NCI-H2196 treated with DMSO at 0.1 percent for 48 hours (cell line): ENCODE data around the gene PGM2.
"Not testable (repeated sequence)": the region's sequence is repeated elsewhere in the genome, so short reads cannot be mapped to it uniquely, and the experiment has no call there.

Experiments
- DNase-seq: peaks from one replicate; lab custom pipeline; 2025; ENCODE audit not compliant: unreplicated experiment; lab: John Stamatoyannopoulos, UW

The PGM2 gene

GRCh38 chr4:37826295-37827029 lies at the start of gene PGM2:
TSS of gene PGM2 (plus strand) at chr4:37826686. CDS start at chr4:37826733, 47 bp downstream.
- DNase-seq, result peak; percentile 59

GRCh38 chr4:37779896-37780295 lies 46.6 kb upstream of the PGM2 start:
- no peak for DNase-seq

- no peak for DNase-seq
Observed at GRCh38 chr4:37780444-37781130, 45.9 kb upstream of the PGM2 start.

DNA sequence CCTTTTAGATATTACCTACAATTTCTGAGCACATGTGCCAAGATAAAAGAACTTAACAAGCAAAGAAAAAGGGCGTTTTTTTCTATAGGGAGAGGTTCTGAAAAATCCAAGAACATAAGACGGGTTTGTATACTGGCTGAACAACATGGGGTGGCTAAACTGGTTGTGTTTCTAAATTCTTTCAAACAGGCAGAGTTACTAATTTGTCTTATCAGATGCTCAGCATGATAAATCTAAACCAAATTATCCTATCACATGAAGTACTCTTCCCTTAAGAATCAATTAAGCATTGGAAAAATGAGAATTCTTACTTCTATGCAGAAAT lies 45.4 kb upstream of the PGM2 start:
- DNase-seq, result no peak

GRCh38 chr4:37786267-37786666 lies 40.2 kb upstream of the PGM2 start:
- not testable (repeated sequence) for DNase-seq

GRCh38 chr4:37787883-37788460 lies 38.5 kb upstream of the PGM2 start:
- DNase-seq, result not testable (repeated sequence)

- no peak for DNase-seq
Observed at GRCh38 chr4:37788819-37789218, 37.7 kb upstream of the PGM2 start.

- no peak for DNase-seq
Observed at GRCh38 chr4:37792241-37792640, 34.2 kb upstream of the PGM2 start.

DNA sequence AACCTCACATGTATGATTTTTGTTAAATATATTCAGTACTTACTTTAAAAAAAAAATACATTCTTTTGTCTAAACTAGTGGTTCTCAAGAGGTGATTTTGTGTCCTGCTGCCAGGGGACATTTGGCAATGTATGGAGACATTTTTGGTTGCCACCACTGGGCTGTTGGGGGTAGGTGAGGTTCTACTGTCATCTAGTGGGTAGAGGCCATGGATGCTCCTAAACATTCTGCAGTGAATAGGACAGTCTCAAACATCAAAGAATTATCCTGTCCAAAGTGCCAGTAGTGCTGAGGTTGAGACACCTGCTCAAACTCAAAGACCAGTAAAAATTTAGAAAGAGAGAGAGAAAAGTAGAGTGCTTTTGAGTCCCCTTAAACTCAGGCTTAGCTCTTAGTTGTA lies 32.9 kb upstream of the PGM2 start:
- DNase-seq, result no peak

GRCh38 chr4:37794056-37794455 lies 32.4 kb upstream of the PGM2 start:
- no peak for DNase-seq

DNA sequence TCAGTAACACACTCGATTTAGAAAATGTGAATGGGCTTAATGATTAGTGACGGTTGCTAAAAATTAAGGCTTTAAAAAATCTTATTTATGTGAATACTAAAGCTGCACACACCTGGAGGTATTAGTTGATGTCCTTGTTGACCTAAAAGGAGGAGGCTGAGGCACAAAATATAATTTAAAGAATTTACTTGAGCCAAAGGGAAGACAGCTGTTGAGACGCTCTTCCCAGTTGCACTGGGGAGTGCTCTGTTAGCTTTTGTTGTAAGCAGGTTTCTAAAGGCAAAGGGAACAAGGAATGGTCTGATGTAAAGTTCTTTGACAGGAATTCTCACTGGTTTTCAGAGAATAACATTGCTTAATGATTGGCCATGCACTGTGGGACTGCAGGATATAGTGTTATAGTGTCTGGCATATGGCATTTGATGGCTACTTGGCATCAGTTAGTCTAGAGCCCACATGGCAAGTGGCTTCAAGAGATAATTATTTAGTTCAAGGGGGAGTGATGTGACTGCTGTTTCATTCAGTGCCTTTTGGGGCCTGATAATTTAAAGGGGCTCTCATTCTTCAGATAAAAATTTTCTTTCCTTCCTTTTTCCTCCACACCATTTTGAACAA lies 30.8 kb upstream of the PGM2 start:
- DNase-seq, result no peak

DNA sequence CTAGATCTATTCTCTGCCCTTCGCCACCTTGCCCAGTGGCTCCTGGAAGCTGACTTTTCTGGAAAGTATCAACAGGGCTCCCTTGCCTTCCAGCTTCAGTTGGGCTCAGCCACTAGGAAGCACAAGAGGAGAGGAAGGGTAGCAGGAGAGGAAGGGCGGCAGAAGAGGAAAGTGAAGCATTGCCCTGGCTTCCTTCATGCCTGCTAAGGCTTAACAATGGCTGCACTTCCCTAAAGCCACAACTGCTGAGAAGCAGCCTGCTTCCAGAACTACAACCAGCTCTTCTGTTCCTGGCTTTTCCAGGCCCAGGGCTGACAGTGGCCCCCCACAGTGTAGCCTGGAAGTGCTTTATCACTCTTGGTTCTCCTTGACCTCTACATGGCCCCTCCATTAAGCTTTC lies 29.1 kb upstream of the PGM2 start:
- DNase-seq, result no peak

DNA sequence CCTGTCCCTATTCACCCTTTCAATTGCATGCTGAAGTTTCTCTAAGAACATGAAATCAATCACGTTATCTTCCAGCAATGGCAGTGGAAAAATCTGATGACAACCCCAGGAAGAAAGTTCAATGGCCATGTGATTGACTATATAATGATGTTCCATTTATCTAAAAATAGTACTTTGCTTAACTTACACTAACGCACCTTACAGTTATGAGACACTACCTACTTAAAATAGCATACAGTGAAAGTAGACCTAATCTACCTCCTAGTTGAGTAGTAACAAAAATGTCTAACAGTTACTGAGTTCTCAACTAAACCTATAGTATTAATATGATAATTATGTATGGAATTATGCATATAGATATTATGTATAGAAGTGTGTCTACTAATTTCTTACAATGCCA lies 28.6 kb upstream of the PGM2 start:
- DNase-seq, result no peak

- DNase-seq, result no peak
Observed at GRCh38 chr4:37798616-37799015, 27.9 kb upstream of the PGM2 start.

DNA sequence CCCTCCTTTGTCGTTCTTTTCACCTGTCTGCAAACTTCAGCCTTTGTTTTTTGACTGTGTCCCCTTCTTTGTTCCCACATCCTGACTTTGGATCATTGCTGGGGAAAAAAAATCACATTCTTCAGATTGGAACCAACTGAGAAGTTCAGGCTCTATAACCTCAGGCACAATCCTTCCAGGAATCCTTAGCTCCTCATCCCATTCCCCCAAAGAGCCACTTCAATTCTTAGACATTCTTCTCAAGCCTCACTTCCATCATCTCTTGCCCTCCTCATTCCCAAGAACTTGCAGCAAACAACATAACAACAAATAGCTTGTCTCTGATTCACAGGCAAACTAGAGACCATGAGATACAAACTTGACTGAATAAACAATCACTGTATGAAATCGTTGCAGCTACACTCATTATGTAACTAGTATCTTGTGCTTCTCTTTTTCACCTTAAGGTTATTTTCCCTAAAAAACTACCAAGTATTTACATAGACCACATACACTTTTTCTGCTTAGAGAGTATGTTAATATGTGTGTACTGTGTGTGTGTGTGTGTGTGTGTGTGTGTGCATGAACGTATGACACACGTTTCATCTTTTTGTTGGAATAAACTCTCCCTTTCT lies 26.4 kb upstream of the PGM2 start:
- DNase-seq, result no peak

- DNase-seq, result peak; percentile 34
Observed at GRCh38 chr4:37802068-37802666, 24.3 kb upstream of the PGM2 start.

- peak; percentile 17 for DNase-seq
Observed at GRCh38 chr4:37803348-37803973, 23.0 kb upstream of the PGM2 start.

GRCh38 chr4:37805091-37805490 lies 21.4 kb upstream of the PGM2 start:
- no peak for DNase-seq

GRCh38 chr4:37812713-37813112 lies 13.8 kb upstream of the PGM2 start:
- no peak for DNase-seq

GRCh38 chr4:37815591-37815990 lies 10.9 kb upstream of the PGM2 start:
- no peak for DNase-seq

DNA sequence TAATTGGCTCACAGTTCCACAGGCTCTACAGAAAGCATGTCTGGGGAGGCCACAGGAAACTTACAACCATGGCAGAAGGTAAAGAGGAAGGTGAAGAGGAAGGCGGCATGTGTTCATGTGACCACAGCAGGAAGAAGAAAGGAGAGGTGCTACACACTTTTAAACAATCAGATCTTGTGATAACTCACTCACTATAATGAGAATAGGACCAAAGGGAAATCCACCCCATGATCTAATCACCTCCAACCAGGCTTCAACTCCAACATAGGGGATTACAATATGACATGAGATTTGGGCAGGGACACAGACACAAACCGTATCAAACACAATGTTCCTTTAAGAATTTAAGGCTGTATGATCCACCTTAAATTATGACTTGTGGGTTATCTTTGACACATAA lies 10.5 kb upstream of the PGM2 start:
- no peak for DNase-seq
